ENCODE data around the gene SYNRG.
"Not testable (repeated sequence)": the region's sequence is repeated elsewhere in the genome, so short reads cannot be mapped to it uniquely, and the experiment has no call there.

Gene SYNRG, protein sequence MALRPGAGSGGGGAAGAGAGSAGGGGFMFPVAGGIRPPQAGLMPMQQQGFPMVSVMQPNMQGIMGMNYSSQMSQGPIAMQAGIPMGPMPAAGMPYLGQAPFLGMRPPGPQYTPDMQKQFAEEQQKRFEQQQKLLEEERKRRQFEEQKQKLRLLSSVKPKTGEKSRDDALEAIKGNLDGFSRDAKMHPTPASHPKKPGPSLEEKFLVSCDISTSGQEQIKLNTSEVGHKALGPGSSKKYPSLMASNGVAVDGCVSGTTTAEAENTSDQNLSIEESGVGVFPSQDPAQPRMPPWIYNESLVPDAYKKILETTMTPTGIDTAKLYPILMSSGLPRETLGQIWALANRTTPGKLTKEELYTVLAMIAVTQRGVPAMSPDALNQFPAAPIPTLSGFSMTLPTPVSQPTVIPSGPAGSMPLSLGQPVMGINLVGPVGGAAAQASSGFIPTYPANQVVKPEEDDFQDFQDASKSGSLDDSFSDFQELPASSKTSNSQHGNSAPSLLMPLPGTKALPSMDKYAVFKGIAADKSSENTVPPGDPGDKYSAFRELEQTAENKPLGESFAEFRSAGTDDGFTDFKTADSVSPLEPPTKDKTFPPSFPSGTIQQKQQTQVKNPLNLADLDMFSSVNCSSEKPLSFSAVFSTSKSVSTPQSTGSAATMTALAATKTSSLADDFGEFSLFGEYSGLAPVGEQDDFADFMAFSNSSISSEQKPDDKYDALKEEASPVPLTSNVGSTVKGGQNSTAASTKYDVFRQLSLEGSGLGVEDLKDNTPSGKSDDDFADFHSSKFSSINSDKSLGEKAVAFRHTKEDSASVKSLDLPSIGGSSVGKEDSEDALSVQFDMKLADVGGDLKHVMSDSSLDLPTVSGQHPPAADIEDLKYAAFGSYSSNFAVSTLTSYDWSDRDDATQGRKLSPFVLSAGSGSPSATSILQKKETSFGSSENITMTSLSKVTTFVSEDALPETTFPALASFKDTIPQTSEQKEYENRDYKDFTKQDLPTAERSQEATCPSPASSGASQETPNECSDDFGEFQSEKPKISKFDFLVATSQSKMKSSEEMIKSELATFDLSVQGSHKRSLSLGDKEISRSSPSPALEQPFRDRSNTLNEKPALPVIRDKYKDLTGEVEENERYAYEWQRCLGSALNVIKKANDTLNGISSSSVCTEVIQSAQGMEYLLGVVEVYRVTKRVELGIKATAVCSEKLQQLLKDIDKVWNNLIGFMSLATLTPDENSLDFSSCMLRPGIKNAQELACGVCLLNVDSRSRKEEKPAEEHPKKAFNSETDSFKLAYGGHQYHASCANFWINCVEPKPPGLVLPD (N-terminal part only)

DNA sequence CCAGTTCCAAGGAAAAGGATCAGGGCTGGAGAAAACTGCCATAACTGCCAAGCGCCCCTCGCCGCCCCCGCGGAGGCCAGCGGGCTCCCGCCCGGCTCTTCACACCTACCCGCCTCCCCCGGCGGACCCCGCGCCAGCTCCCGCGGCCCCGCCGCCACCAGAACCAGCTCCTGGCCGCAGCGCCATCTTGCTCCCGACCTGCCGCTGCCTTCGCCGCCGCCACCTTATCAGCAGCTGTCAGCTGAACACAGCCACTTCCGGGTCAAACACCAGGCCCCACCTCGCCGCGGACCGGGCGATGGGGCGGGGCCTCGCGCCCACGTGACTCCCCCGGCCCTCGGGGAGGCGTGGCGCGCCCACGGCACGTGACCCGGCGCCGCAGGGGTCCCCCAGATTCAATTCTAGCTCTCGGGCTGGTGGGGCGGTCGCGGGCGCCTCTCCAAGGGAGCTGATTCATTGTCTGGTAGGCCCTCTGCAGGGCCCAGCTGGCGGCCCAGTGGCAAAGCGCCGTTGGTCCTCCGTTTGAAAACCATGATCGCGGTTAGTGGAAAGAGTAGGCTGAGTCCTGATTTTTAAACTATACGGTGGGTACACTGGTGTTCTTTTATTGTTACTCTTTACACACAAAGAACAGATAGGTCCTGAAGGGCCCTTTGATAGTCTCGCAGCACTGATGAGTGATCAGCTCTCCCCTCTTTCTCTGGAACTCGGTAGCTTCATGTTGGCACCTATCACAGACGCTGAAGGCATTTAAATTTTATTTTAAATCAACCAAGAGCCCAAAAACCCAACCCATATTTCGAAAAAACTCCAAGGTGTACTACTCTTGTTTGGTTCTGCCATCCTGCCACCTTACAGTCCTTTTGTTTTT is at the start of gene SYNRG:
SYNRG (minus strand) TSS at position 249 of the 871 bp plus-strand sequence; CDS start at position 186, 63 bp downstream.
- DNase-seq (ENCODE audit: low spot score): peak; percentile 99

DNA sequence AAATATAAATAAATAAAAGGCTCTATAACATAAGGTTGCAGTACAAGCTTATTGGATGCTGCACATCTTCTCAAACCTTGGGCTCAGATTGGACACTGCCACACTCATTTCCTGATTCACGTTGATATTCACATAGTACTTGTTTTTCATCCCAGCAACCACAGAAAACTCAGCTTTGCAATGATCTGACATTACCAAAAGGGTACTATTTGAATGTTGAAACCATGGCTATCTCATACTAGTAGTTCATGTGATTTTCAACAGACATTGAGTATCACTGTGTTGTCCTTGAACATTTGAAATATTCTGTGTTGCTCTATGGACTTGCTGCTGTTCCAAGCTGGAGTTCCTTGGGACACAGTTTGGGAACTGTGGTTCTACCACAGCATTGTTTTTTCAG is 48.0 kb upstream of the SYNRG start:
- DNase-seq (ENCODE audit: low spot score): no peak

DNA sequence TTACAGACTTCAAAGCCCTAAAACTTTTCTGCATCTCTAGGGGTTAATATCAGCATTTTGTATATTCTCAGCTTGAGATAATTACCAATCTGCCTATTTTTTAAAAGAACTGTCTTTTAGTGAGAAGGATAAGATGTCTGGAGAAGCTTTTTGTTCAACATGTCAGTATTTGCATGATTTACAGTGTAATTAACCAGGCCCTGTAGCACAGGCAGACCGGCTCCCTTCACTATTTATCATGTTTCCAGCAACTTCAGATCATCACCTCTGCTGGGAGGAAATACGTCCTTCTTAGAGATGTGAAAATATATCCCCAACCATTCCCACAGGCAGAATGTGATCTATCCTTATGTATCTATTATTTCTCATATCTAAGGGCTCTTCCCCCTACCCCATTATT is 42.6 kb upstream of the SYNRG start:
- DNase-seq (ENCODE audit: low spot score): no peak

DNA sequence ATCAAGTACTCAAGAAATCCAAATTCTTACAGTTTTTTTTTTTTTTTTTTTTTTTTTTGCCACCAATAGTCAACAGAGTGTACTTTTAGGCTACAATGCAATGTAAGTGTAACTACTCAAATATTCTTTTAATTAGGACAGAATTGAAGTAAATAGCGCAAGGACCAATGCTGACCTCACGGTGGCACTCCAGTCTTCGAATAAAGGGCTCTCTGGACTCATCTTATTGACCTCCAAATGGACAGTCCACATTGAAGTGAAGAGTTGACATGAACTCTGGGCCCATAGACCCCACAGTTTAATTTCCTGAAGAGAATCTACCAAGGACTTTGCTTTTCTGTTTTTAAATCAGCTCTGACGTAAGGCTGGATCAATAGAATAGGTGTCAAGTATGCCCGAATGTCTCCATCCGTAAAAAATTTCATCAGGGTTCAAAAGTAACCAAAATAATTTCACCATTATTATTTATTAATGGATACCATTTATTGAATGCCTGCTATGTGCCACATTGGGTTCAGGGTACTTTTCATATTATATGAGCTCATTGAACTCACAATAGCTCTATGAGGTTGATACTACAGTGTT is 41.3 kb upstream of the SYNRG start:
- peak; percentile 52 for DNase-seq (ENCODE audit: low spot score)

DNA sequence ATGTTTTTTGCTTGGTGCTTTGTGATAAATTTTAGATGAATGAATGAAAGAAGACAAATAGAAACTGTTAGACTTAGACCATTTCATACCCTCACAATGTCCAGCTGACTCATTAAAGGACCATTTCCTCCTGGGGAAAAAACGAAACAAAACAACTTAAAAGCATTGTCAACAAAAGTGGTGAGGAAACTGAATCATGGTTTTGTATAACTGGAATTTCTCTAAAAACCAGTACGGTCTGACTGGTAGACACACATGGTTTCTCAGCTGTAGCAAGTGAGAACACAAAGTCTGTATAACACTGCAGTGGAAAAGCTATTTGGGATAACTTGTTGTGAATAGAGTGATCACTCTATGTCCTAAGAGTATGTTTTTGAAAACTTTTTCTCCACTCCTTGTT is 39.3 kb upstream of the SYNRG start:
- DNase-seq (ENCODE audit: low spot score): no peak

DNA sequence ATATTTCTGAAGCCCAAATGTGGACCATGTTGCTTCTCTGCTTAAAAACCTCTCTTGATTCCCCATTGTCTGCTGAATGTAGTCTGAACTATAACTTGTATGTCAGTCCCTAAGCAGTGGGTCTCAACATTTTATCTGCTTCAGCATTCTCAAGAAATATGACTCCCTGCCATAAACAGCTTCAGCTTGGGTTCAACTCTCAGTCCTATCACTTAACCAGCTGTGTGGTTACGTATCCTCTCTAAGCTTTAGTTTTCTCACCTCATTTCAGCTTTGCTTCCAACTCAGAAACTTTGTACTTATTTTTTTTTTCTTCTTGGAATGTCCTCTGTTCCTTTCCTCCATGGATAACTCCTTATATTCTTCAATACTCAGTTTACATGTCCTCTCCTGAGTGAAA is 38.6 kb upstream of the SYNRG start:
- DNase-seq (ENCODE audit: low spot score): no peak

DNA sequence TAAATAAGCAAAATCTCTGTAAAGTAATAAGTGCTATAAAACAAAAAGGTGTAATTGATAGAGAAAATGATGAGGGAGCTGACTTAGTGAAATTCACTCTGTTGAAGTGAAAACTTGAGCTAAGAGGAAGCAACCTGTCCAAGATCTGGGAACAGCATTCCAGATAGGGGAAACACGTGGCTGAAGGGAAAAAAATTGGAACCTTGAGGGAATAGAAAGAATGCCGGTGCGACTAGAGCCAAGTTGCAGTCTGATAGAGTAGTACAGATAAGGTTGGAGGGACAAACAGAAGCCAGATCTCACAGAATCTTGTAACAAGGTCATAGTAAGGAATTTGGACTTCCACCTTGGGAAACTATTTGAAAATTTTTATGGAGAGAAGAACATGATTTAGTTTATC is 34.7 kb upstream of the SYNRG start:
- DNase-seq (ENCODE audit: low spot score): peak; percentile 11

DNA sequence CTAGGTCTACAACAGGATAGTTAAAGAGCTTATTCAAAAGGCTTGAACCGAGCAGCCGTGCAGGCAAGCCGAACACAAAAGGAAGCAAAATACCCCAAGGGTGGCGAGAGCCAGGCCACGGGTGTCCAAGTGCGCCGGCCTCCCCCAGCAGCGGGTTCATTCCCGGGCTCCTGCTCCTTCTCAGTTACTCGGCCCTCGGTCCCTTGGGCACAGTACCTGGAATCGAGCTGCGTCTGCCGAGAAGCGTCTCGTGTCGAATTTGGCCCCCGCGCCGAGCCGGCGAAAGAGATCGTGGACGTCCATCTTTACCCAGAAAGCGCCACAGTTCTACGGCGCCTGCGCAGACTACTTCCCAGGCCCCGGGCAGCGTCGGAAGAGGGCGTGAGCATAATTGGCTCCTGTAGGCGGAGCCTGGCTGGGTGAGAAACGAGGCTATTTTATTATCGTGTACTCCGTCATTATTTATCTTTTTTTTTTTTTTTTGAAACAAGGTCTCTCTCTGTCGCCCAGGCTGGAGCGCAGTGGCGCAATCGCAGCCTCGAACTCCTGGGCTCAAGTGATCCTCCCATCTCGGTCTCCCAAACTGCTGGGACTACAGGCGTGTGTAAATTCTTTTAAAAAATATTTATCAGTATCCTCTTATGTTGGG is 34.0 kb upstream of the SYNRG start, which contains the start of gene DDX52:
DDX52 (minus strand) TSS at position 329 of the 649 bp plus-strand sequence; CDS start at position 303, 26 bp downstream.
- peak; percentile 97 for DNase-seq (ENCODE audit: low spot score)

DNA sequence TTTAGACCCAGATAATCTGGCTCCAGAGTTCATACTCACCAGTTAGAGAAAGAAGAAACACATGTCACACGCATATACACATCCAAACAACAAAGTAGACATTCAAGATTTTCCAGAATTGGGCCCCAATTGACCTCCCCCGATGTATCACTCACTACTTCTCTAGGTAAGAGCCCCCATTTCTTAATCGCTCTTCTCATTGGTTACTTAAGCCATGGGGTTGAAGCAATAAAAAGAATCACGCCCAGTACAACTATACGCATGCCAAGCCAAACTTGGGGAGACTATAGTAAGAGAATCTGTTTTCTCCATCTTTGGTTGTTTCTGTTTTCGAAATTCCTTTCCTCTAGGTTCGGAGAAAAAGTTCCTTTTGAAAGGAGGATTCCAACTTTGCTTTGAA is 33.5 kb upstream of the SYNRG start:
- DNase-seq (ENCODE audit: low spot score): peak; percentile 16

DNA sequence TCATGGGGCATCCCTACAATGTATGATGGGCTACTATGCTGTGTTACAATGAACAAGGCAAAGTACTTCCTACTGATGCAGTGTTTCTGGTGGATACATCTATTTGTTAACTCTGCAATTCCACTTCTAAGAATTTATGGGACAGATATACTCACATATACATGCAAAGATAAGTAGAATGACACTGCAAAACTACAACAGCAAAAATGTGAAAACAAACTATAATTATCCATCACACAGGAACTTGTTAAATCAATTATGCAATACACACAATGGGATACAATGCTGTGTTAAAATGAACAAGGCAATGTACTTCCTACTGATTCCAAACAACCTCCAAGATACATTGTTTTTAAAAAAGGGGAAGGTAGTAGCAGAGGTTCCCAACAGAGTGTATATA is 30.8 kb upstream of the SYNRG start:
- DNase-seq (ENCODE audit: low spot score): no peak

DNA sequence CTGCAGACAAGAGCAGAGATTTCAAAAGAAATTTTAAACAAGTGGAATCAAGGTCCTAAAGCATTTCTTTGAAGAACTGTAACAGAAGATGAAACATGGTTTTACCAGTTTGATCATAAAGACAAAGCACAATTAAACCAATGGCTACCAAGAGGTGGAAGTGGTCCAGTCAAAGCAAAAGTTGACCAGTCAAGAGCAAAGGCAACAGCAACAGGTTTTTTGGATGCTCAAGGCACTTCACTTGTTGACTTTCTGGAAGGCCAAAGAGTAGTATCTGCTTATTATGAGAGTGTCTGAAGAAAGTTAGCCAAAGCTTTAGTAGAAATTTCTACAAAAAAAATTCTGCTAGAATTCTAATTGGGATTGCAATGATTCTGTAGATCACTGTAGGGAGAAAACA is 28.7 kb upstream of the SYNRG start:
- no peak for DNase-seq (ENCODE audit: low spot score)

DNA sequence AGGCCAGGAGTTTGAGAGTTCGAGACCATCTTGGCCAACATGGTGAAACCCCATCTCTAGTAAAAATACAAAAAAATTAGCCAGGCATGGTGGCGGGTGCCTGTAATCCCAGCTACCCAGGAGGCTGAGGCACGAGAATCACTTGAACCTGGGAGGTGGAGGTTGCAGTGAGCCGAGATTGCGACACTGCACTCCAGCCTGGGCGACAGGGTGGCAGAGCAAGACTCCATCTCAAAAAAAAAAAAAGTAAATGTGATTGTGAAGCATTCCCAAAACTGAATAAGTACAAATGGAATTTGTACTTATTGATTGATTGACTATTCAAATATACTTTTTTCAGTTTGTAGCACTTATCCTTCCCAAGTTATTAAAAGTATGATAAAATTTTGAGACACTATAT is 7.2 kb upstream of the SYNRG start:
- DNase-seq (ENCODE audit: low spot score): not testable (repeated sequence)

DNA sequence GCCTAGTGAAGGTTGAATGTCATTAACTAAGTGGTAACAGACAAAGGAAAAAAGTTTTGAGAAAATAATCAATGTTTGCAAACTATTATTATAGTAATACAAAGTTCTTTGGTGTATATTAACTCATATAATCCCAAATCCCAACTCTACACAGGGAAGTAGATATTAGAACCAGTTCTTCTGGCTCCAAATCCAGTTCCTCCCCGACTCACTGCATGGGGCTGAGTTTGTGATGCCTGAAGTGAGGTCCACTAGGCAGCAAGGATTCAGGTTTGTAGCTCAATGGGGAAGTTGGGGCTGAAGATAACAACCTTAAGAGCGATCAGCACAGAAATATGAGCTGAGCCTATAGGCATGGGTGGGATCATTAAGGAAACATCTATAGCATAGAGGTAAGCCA is 5.6 kb upstream of the SYNRG start:
- no peak for DNase-seq (ENCODE audit: low spot score)

DNA sequence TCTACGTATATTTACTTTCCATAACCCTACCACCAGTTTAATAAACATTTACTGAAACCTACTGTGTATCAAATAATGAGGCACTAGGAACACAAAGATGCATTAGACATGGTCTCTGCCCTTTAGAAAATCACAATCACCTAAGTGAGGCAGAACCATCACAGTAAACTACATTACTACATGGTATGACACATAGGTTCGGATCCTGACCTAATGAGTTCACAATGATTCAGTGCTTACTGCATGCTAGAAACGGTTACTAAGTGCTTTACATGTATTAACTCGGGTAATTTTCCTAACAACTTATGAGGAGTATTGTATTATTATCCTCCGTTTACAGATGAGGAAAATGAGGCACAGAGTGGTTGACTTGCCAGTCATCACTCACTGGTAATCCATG is 5.2 kb upstream of the SYNRG start:
- DNase-seq (ENCODE audit: low spot score): no peak

DNA sequence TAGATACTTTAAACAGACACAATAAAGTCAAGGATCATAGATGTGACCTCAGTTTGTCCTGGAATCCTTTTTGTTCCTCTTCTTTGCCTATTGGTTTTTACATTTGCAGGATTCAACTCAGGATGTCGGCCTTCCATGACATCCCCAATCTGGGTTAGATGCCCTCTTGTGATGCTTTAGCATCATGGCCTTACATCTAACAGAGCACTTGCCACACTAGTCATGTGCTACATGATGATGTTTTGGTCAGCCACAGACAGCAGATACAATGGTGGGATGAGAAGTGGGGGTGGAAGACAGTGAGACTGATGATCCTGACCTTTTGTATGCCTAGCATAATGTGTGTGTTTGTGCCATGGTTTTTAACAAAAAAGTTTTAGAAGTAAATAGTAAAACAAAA is 1.8 kb upstream of the SYNRG start:
- DNase-seq (ENCODE audit: low spot score): peak; percentile 17

DNA sequence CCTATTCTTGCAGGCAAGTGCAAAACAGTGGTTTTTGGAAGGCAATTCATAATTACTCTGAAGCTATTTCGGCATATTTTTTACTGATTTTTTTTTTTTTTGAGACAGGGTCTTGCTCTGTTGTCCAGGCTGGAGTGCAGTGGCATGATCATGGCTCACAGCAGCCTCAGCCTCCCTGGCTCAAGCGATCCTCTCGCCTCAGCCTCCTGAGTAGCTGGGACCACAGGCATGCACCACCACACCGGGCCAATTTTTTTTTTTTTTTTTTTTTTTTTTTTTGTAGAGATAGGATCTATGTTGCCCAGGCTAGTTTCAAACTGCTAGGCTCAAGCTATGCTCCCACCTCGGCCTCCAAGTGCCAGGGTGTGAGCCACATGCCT is 813 bp upstream of the SYNRG start:
- DNase-seq (ENCODE audit: low spot score): not testable (repeated sequence)

DNA sequence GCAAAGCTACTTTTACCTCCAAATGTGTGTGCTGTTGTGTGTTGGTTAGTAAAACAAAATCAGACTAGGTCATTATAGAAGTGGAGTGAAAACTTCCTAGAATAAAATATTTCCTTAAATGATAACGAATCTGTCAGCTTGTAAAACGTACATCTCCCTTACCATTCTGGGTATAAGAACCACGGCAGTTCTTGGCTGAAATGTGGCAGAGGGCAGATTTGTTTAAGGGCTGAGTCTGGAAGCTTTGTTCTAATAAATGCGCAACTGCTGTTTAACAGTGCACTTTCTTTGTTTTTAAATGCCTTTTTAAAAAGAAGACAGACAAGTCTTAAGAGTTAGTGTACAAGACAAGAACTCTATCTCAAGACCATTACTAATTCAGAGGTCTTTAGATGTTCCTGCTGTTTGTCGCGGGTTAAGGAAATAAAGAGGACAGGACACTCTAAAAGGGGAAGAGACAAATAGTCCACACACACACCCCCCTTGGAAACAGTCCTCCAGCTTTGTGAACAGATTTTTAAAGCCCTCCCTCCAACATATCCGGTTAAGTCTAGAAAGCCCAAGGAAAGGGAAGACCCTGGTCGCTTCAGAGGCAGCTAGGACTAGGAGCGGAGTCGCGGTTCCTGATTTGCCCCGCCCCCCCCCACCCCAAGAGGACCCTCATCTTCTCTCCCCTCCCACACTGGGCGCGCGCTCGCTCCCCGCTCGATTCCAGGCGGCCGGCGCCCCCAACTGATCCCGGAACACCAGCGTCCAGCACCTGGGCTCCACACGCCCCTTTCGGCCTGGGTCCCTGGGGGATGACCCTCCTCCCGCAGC is 658 bp downstream of the SYNRG start:
- peak; percentile 67 for DNase-seq (ENCODE audit: low spot score)

DNA sequence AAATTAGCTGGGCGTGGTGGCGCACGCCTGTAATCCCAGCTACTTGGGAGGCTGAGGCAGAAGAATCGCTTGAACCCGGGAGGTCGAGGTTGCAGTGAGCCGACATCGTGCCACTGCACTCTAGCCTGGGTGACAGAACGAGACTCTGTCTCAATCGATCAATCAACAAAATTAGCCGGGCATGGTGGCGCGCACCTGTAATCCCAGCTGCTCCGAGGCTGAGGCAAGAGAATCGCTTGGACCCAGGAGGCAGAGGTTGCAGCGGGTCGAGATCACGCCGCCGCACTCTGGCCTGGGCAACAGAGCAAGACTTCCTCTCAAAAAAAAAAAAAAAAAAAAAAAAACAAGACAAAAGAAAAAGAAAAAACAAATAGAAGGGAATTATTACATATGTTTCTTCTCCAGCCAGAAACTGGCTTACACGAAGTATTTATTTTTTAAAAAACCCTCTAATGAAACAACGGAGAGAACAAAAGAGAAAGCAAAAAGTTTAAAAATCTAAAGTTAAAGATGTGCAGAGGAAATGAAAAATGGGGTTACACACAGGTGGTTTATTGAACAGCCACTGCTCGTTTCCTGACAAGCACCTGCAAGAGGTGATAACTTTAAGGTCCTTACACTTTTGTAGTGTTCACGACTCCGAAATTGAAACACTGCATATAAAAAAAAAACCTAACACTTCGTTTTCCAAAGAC is 1.4 kb downstream of the SYNRG start:
- DNase-seq (ENCODE audit: low spot score): no peak
